ENCODE data around the gene RABGEF1.
A peak's percentile ranks its signal among the peaks of the same experiment; 100 is the strongest.
"Not testable (repeated sequence)": the region's sequence is repeated elsewhere in the genome, so short reads cannot be mapped to it uniquely, and the experiment has no call there.

Gene RABGEF1

GRCh38 chr7:66751945-66752344 is 11.4 kb downstream of the RABGEF1 start (continued):
- TF ChIP-seq ZNF70 (CRISPR knock-in tag; IDR thresholded peaks at IDR 0.05): no peak
- TF ChIP-seq PATZ1 (CRISPR knock-in tag; IDR thresholded peaks at IDR 0.05; ENCODE audit: borderline replicate concordance): no peak
- TF ChIP-seq ZNF8 (CRISPR knock-in tag; IDR thresholded peaks at IDR 0.05): no peak
- no peak for TF ChIP-seq PPARA (CRISPR knock-in tag; IDR thresholded peaks at IDR 0.05; ENCODE audit: borderline replicate concordance)
- no peak for TF ChIP-seq BACH2 (CRISPR knock-in tag; IDR thresholded peaks at IDR 0.05; ENCODE audit: borderline replicate concordance)
- no peak for TF ChIP-seq POU6F1 (CRISPR knock-in tag; IDR thresholded peaks at IDR 0.05; ENCODE audit: borderline replicate concordance, low read depth)
- no peak for TF ChIP-seq SNAI2 (CRISPR knock-in tag; IDR thresholded peaks at IDR 0.05)
- TF ChIP-seq CSRNP3 (CRISPR knock-in tag; IDR thresholded peaks at IDR 0.05): no peak

GRCh38 chr7:66754541-66754940 is 14.0 kb downstream of the RABGEF1 start:
- ATAC-seq: no peak
- TF ChIP-seq POU6F1 (CRISPR knock-in tag; IDR thresholded peaks at IDR 0.05; ENCODE audit: borderline replicate concordance, low read depth): no peak
- TF ChIP-seq ZFP3 (CRISPR knock-in tag; IDR thresholded peaks at IDR 0.05): no peak
- TF ChIP-seq GLIS3 (CRISPR knock-in tag; IDR thresholded peaks at IDR 0.05): no peak
- no peak for TF ChIP-seq ESRRG (CRISPR knock-in tag; IDR thresholded peaks at IDR 0.05)

- ATAC-seq: not testable (repeated sequence)
These were observed 14.5 kb downstream of the RABGEF1 start for GRCh38 chr7:66755059-66755458.

- peak; percentile 37; the same call in 2 of the 3 replicates for ATAC-seq
These were observed 15.7 kb downstream of the RABGEF1 start for GRCh38 chr7:66756227-66756626.

GRCh38 chr7:66756889-66757288 is 16.4 kb downstream of the RABGEF1 start:
- no peak for ATAC-seq
- TF ChIP-seq OSR1 (CRISPR knock-in tag; IDR thresholded peaks at IDR 0.05) (no peak), ARNTL (CRISPR knock-in tag; IDR thresholded peaks at IDR 0.05; ENCODE audit: borderline replicate concordance, low read depth) (no peak), TOX (CRISPR knock-in tag; IDR thresholded peaks at IDR 0.05; ENCODE audit: borderline replicate concordance) (no peak), ZNF565 (CRISPR knock-in tag; conservative IDR thresholded peaks at IDR 0.05; ENCODE audit: low read depth) (no peak), SNAI2 (CRISPR knock-in tag; IDR thresholded peaks at IDR 0.05) (no peak), ESRRG (CRISPR knock-in tag; IDR thresholded peaks at IDR 0.05) (no peak), ISL1 (CRISPR knock-in tag; IDR thresholded peaks at IDR 0.05) (no peak), PPARA (CRISPR knock-in tag; IDR thresholded peaks at IDR 0.05; ENCODE audit: borderline replicate concordance) (no peak), ZC3H10 (CRISPR knock-in tag; IDR thresholded peaks at IDR 0.05) (no peak), ZNF70 (CRISPR knock-in tag; IDR thresholded peaks at IDR 0.05) (no peak), CSRNP3 (CRISPR knock-in tag; IDR thresholded peaks at IDR 0.05) (no peak), PATZ1 (CRISPR knock-in tag; IDR thresholded peaks at IDR 0.05; ENCODE audit: borderline replicate concordance) (no peak)
